HG02798 (cell line): ENCODE data around the gene MORN3.
"Not testable (repeated sequence)": the region's sequence is repeated elsewhere in the genome, so short reads cannot be mapped to it uniquely, and the experiment has no call there.

Experiments
- ATAC-seq: cut with Tn5 transposase; IDR thresholded peaks from one replicate; pipeline ENCODE4 v1.9.1; 2021; ENCODE audit warnings: mild to moderate bottlenecking; ENCODE audit not compliant: unreplicated experiment, poor library complexity

The MORN3 gene

GRCh38 chr12:121669521-121669900 is at the start of gene MORN3:
TSS of gene MORN3 (minus strand) at chr12:121669654. CDS start at chr12:121669483, 171 bp downstream.
- no peak for ATAC-seq

- ATAC-seq: no peak
These were observed 49.3 kb upstream of the MORN3 start for GRCh38 chr12:121718653-121719239.

- no peak for ATAC-seq
These were observed 47.7 kb upstream of the MORN3 start for GRCh38 chr12:121717041-121717699.

- no peak for ATAC-seq
These were observed 46.5 kb upstream of the MORN3 start for GRCh38 chr12:121715862-121716435.

GRCh38 chr12:121715055-121715454 is 45.6 kb upstream of the MORN3 start:
- not testable (repeated sequence) for ATAC-seq

- no peak for ATAC-seq
These were observed 44.3 kb upstream of the MORN3 start for GRCh38 chr12:121713793-121714192.

- ATAC-seq: no peak
These were observed 43.9 kb upstream of the MORN3 start for GRCh38 chr12:121713257-121713777.

- peak; percentile 84 for ATAC-seq
These were observed 43.2 kb upstream of the MORN3 start, which contains the start of gene TMEM120B for GRCh38 chr12:121712461-121713256. TSS of gene TMEM120B (plus strand) at chr12:121712752. CDS start at chr12:121712896, 144 bp downstream.

GRCh38 chr12:121712190-121712460 is 42.7 kb upstream of the MORN3 start:
- ATAC-seq: peak; percentile 25

GRCh38 chr12:121711361-121712189 is 42.1 kb upstream of the MORN3 start:
- ATAC-seq: no peak

GRCh38 chr12:121709478-121709961 is 40.1 kb upstream of the MORN3 start:
- ATAC-seq: no peak

GRCh38 chr12:121709064-121709424 is 39.6 kb upstream of the MORN3 start:
- not testable (repeated sequence) for ATAC-seq

GRCh38 chr12:121708313-121709063 is 39.0 kb upstream of the MORN3 start:
- no peak for ATAC-seq

GRCh38 chr12:121705514-121705913 is 36.1 kb upstream of the MORN3 start:
- no peak for ATAC-seq

- ATAC-seq: no peak
These were observed 33.5 kb upstream of the MORN3 start for GRCh38 chr12:121702944-121703343.

- no peak for ATAC-seq
These were observed 32.3 kb upstream of the MORN3 start for GRCh38 chr12:121701667-121702277.

- not testable (repeated sequence) for ATAC-seq
These were observed 28.4 kb upstream of the MORN3 start for GRCh38 chr12:121697861-121698260.

- no peak for ATAC-seq
These were observed 27.7 kb upstream of the MORN3 start for GRCh38 chr12:121697093-121697698.
